Medulla oblongata (tissue), 1 donor: ENCODE data around the gene TRAF4.
"Not testable (repeated sequence)": the region's sequence is repeated elsewhere in the genome, so short reads cannot be mapped to it uniquely, and the experiment has no call there.

Source experiments
- DNase-seq: peaks from one replicate; pipeline ENCODE4 v3.0.0-alpha.2; 2015; ENCODE audit errors: extremely low spot score

TRAF4 gene

GRCh38 chr17:28748852-28749515, 5.2 kb downstream of the TRAF4 start:
- no peak for DNase-seq

GRCh38 chr17:28749516-28750177, 5.8 kb downstream of the TRAF4 start:
- no peak for DNase-seq

GRCh38 chr17:28750178-28751047, 6.6 kb downstream of the TRAF4 start:
- peak; percentile 97 for DNase-seq

GRCh38 chr17:28751600-28752366, 8.0 kb downstream of the TRAF4 start:
- no peak for DNase-seq

GRCh38 chr17:28755486-28755885, 11.7 kb downstream of the TRAF4 start:
- DNase-seq, result no peak

GRCh38 chr17:28756049-28756804, 12.4 kb downstream of the TRAF4 start:
- no peak for DNase-seq

GRCh38 chr17:28758411-28759121, 14.8 kb downstream of the TRAF4 start:
- no peak for DNase-seq

- no peak for DNase-seq
Observed at GRCh38 chr17:28759256-28759865, 15.6 kb downstream of the TRAF4 start.

- peak; percentile 71 for DNase-seq
Observed at GRCh38 chr17:28760601-28761562, 17.1 kb downstream of the TRAF4 start.

GRCh38 chr17:28763137-28763799, 19.5 kb downstream of the TRAF4 start:
- no peak for DNase-seq

GRCh38 chr17:28763804-28764266, 20.0 kb downstream of the TRAF4 start:
- peak; percentile 89 for DNase-seq

GRCh38 chr17:28765038-28765437, 21.2 kb downstream of the TRAF4 start:
- DNase-seq, result peak; percentile 40

- DNase-seq, result no peak
Observed at GRCh38 chr17:28773736-28774135, 29.9 kb downstream of the TRAF4 start.

- DNase-seq, result no peak
Observed at GRCh38 chr17:28774206-28774605, 30.4 kb downstream of the TRAF4 start.

GRCh38 chr17:28777178-28777577, 33.4 kb downstream of the TRAF4 start:
- DNase-seq, result no peak

GRCh38 chr17:28779601-28780000, 35.8 kb downstream of the TRAF4 start:
- not testable (repeated sequence) for DNase-seq

GRCh38 chr17:28783161-28783560, 39.4 kb downstream of the TRAF4 start:
- DNase-seq, result no peak

- no peak for DNase-seq
Observed at GRCh38 chr17:28788100-28788499, 44.3 kb downstream of the TRAF4 start.
